ENCODE data around the gene GSDME.

DNA sequence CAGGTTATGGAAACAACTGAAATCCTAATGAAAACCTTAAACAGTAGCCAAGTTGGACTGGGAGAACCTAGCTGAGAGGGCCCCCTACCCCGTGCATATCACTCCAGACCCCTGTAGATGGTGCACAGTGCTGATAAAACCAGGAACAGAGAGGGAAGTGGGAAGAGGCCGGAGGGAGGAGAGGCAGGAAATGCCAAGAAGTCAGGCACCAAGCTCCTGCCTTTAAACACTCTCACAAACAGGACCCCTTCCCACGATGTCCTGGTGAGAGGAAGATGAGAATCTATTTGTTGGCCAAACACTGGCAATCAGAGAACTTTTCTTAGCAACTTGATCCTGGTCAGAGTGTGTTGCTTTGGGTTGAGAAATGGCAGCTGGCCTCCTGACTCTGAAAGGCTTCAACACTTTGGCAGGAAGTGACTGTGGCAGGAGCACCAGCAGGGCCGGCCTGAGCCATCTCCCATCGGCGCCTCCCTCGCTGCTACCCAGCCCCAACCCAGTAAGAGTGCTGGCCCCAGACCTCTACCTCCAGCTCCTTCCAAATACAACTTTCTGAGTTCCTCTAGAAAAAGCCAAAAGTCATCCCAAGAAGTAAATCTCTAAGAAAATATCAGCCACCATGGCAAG is 39.5 kb downstream of the GSDME start:
- TF ChIP-seq, protein P1, sequence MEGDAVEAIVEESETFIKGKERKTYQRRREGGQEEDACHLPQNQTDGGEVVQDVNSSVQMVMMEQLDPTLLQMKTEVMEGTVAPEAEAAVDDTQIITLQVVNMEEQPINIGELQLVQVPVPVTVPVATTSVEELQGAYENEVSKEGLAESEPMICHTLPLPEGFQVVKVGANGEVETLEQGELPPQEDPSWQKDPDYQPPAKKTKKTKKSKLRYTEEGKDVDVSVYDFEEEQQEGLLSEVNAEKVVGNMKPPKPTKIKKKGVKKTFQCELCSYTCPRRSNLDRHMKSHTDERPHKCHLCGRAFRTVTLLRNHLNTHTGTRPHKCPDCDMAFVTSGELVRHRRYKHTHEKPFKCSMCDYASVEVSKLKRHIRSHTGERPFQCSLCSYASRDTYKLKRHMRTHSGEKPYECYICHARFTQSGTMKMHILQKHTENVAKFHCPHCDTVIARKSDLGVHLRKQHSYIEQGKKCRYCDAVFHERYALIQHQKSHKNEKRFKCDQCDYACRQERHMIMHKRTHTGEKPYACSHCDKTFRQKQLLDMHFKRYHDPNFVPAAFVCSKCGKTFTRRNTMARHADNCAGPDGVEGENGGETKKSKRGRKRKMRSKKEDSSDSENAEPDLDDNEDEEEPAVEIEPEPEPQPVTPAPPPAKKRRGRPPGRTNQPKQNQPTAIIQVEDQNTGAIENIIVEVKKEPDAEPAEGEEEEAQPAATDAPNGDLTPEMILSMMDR (IDR thresholded peaks at IDR 0.05), result no peak
- TF ChIP-seq RFX5 (IDR thresholded peaks at IDR 0.05) (no peak), RCOR1 (IDR thresholded peaks at IDR 0.05; ENCODE audit: low read depth, low read length) (no peak), CEBPB (IDR thresholded peaks at IDR 0.05) (no peak), RNF2 (IDR thresholded peaks at IDR 0.05; ENCODE audit: borderline replicate concordance, low read depth) (no peak), NR3C1 (IDR thresholded peaks at IDR 0.05) (no peak), POLR2A (IDR thresholded peaks at IDR 0.05; ENCODE audit: low read length) (no peak), EP300 (IDR thresholded peaks at IDR 0.05) (no peak), HOXA7 (CRISPR knock-in tag; IDR thresholded peaks at IDR 0.05) (no peak), MYC (IDR thresholded peaks at IDR 0.05; ENCODE audit: borderline replicate concordance, low read length) (no peak), PHF8 (IDR thresholded peaks at IDR 0.05; ENCODE audit: borderline replicate concordance, low read depth) (no peak)
- TF ChIP-seq, protein P2, sequence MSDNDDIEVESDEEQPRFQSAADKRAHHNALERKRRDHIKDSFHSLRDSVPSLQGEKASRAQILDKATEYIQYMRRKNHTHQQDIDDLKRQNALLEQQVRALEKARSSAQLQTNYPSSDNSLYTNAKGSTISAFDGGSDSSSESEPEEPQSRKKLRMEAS (IDR thresholded peaks at IDR 0.05), result no peak
- TF ChIP-seq, protein P3, sequence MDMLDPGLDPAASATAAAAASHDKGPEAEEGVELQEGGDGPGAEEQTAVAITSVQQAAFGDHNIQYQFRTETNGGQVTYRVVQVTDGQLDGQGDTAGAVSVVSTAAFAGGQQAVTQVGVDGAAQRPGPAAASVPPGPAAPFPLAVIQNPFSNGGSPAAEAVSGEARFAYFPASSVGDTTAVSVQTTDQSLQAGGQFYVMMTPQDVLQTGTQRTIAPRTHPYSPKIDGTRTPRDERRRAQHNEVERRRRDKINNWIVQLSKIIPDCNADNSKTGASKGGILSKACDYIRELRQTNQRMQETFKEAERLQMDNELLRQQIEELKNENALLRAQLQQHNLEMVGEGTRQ (IDR thresholded peaks at IDR 0.05), result no peak
- TF ChIP-seq, protein P4, sequence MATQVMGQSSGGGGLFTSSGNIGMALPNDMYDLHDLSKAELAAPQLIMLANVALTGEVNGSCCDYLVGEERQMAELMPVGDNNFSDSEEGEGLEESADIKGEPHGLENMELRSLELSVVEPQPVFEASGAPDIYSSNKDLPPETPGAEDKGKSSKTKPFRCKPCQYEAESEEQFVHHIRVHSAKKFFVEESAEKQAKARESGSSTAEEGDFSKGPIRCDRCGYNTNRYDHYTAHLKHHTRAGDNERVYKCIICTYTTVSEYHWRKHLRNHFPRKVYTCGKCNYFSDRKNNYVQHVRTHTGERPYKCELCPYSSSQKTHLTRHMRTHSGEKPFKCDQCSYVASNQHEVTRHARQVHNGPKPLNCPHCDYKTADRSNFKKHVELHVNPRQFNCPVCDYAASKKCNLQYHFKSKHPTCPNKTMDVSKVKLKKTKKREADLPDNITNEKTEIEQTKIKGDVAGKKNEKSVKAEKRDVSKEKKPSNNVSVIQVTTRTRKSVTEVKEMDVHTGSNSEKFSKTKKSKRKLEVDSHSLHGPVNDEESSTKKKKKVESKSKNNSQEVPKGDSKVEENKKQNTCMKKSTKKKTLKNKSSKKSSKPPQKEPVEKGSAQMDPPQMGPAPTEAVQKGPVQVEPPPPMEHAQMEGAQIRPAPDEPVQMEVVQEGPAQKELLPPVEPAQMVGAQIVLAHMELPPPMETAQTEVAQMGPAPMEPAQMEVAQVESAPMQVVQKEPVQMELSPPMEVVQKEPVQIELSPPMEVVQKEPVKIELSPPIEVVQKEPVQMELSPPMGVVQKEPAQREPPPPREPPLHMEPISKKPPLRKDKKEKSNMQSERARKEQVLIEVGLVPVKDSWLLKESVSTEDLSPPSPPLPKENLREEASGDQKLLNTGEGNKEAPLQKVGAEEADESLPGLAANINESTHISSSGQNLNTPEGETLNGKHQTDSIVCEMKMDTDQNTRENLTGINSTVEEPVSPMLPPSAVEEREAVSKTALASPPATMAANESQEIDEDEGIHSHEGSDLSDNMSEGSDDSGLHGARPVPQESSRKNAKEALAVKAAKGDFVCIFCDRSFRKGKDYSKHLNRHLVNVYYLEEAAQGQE (IDR thresholded peaks at IDR 0.05), result no peak
